Measurements from ENCODE around the gene UHMK1. TPM values are rescaled to one million over a fixed set of nuclear protein-coding genes. Genes with fewer than 3 reads are reported as not detected.

Gene UHMK1
- total RNA-seq, 4 donors from 2014 or later: 36.1 to 56.9 (median 49.2) TPM

DNA sequence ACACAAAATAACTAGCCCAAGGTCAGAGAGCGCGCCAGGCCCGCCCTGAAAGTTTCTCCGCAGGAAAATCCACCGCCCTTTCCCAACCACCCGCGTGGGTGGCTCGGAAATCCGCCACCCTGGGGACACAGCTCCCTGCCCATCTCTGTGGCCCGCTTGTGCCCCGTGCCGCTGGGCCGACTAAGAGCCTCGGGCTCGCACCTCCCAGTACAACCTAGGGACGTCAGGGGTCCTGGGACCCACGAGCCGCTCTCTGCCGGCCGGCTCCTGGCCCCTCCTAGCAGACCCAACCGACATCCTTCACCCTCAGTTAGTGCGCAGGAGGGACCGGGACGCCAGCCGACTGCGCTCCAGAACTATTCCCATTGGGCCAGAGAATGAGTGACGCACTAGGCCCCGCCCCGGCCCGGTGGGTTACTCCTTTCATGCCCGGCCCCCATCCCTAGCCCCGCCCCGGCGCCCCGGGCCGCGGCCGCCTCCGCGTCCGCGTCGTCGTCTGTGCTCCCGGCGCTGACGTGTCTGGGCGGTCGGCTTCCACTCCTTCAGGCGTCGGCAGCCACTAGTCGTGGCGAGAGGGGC is 63.5 kb downstream of the UHMK1 start:
- Histone ChIP-seq H3K9me3 (no peaks in the 10 kb centered on the region), H3K27me3 (no peaks in the 10 kb centered on the region), H3K36me3 (peaks cover 0 to 4% (median 0%) of the 10 kb centered on the region in 3 donors), H3K4me3 (peak overlapping the region; percentile 64 to 98 (median 90)), H3K4me1 (peaks cover 0 to 18% (median 5%) of the 10 kb centered on the region in 4 donors), H3K27ac (peak overlapping the region; percentile 90 to 99 (median 94))
- TF ChIP-seq, protein P1, sequence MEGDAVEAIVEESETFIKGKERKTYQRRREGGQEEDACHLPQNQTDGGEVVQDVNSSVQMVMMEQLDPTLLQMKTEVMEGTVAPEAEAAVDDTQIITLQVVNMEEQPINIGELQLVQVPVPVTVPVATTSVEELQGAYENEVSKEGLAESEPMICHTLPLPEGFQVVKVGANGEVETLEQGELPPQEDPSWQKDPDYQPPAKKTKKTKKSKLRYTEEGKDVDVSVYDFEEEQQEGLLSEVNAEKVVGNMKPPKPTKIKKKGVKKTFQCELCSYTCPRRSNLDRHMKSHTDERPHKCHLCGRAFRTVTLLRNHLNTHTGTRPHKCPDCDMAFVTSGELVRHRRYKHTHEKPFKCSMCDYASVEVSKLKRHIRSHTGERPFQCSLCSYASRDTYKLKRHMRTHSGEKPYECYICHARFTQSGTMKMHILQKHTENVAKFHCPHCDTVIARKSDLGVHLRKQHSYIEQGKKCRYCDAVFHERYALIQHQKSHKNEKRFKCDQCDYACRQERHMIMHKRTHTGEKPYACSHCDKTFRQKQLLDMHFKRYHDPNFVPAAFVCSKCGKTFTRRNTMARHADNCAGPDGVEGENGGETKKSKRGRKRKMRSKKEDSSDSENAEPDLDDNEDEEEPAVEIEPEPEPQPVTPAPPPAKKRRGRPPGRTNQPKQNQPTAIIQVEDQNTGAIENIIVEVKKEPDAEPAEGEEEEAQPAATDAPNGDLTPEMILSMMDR (IDR thresholded peaks at IDR 0.05): peak in 2 of 5 experiments; percentile 17 to 22
- TF ChIP-seq EP300 (IDR thresholded peaks at IDR 0.05) (peak; percentile 76 to 94), POLR2A (IDR thresholded peaks at IDR 0.05) (peak; percentile 48 to 85)
- DNase-seq (ENCODE audit: low spot score in 2 of 2): peak; percentile 97 to 98
- 1% methylated on average over 21 to 22 of the region's 53 CpGs for WGBS, 2 donors

DNA sequence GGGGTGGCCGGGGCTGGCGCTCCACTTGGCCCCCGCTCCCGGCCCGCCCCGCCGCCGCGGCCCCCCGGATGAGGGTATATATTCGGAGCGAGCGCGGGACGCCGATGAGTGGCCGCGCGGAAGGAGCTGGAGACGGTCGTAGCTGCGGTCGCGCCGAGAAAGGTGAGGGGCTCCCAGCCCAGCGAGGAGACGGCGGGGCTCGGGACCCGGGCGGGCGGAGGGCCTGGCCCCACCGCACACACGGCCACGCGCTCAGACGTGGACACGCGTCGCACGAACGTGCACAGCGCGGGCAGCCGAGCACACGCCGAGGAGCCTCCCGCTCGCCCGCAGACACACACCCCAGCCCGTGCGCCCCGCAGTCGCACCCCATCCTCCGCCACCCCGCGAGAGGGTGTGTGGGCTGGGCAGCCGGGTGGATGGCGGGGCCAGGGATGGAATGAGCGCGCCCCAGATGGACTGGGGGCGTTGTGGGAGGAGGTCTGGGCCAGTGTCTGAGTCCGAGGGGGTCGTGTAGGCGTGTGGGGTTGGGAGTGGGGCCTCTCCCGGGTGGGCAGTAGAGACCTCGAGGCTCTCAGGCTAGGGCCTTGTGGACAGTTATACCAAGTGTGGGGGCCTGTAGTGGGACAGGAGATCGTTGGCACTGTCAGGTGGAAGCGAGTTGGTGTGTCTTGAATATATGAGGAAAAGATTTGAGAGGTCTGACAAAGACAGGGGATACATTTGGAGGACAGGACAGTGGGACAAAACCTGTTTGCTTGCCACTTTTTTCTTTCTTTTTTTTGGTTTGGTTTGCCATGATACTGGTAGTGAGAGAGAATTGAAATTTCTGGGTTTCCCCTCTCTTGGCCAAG is 64.2 kb downstream of the UHMK1 start, which contains the start of gene UAP1:
Gene UAP1, plus strand, starts transcription at position 107 of the 854 bp plus-strand sequence. CDS start 4,347 bp downstream, outside the sequence.
- Histone ChIP-seq H3K9me3 (no peaks in the 10 kb centered on the region), H3K36me3 (peaks cover 0 to 11% (median 0%) of the 10 kb centered on the region in 3 donors)

DNA sequence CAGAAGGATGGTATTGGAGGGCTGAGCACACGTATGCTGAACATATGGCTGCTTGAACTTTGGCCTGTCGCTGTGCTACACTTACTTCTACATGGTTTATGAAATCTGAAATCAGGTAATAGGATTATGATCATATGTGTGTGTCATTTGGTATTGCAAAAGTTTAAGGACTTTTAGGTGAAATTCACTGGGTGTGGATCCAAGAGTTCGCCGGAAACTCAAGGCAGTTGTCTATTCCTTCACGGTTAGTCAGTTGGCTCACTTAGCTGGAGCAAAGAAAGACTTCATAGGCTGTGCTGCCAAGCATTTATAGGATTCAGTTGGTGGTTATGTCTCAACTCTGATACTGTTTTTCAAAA is 64.8 kb downstream of the UHMK1 start:
- TF ChIP-seq EP300 (IDR thresholded peaks at IDR 0.05): peak in 1 of 2 donors; percentile 22
- no peak for TF ChIP-seq POLR2A (IDR thresholded peaks at IDR 0.05)
- TF ChIP-seq, protein P1 (IDR thresholded peaks at IDR 0.05): no peak
- no peak for DNase-seq (ENCODE audit: low spot score in 2 of 2)
- 30 to 37% methylated on average over 5 of the region's 5 CpGs for WGBS, 2 donors
- H3K27me3 ChIP-seq: no peaks in the 10 kb centered on the region
- H3K36me3 ChIP-seq: peaks cover 0 to 17% (median 0%) of the 10 kb centered on the region in 3 donors
- no peaks in the 10 kb centered on the region for H3K9me3 ChIP-seq
- H3K4me3 ChIP-seq: peak overlapping the region; percentile 64 to 98 (median 90)
- peak overlapping the region; percentile 90 to 99 (median 94) for H3K27ac ChIP-seq
- H3K4me1 ChIP-seq: peaks cover 0 to 18% (median 5%) of the 10 kb centered on the region in 4 donors

More for the DNA sequence above, 64.2 kb downstream of the UHMK1 start, which contains the start of gene UAP1:
- Histone ChIP-seq H3K4me3 (peak within 1 kb of the TSS; percentile 64 to 98 (median 90)), H3K27me3 (no peaks in the 10 kb centered on the region), H3K27ac (peak within 1 kb of the TSS; percentile 90 to 99 (median 94)), H3K4me1 (peaks cover 0 to 18% (median 5%) of the 10 kb centered on the region in 4 donors)
- peak in 1 of 2 donors; percentile 25 for DNase-seq (ENCODE audit: low spot score in 2 of 2)
- TF ChIP-seq POLR2A (IDR thresholded peaks at IDR 0.05) (peak; percentile 58 to 77), EP300 (IDR thresholded peaks at IDR 0.05) (peak in 1 of 2 donors; percentile 84)
- TF ChIP-seq, protein P1 (IDR thresholded peaks at IDR 0.05): peak in 1 of 5 experiments; percentile 9
- WGBS, 2 donors: 0 to 1% methylated on average over 22 to 26 of the region's 69 CpGs

DNA sequence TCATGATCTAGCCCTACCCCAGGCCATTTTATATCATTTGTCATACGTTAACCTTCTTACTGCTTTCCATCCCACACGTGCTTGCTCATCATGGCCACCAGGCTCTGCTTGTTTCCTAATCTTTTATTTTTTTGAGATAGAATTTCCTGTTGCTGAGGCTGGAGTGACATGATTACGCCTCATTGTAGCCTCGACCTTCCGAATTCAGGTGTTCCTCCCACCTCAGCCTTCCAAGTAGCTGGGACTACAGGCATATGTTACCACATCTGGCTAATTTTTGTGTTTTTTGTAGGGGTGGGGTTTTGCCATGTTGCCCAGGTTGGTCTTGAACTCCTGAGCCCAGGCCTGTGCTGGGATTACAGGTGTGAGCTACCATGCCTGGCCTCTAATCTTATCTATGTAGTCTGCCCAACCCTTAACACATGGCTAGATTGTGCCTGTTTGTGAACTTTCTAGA is 67.2 kb downstream of the UHMK1 start:
- Histone ChIP-seq H3K36me3 (peaks cover 0 to 31% (median 0%) of the 10 kb centered on the region in 3 donors), H3K9me3 (no peaks in the 10 kb centered on the region), H3K27me3 (no peaks in the 10 kb centered on the region), H3K27ac (no peak overlapping the region), H3K4me1 (peaks cover 0 to 27% (median 5%) of the 10 kb centered on the region in 4 donors), H3K4me3 (peak overlapping the region in 1 of 4 donors; percentile 87)
- no peak for TF ChIP-seq POLR2A (IDR thresholded peaks at IDR 0.05)
- TF ChIP-seq, protein P1 (IDR thresholded peaks at IDR 0.05): no peak
- no peak for TF ChIP-seq EP300 (IDR thresholded peaks at IDR 0.05)
- 84 to 86% methylated on average over 5 of the region's 5 CpGs for WGBS, 2 donors
- DNase-seq (ENCODE audit: low spot score in 2 of 2): no peak
